Hindlimb muscle (tissue), 1 donor: ENCODE results near the gene KCNN1. TPM values are rescaled to one million over a fixed set of nuclear protein-coding genes. Genes with fewer than 3 reads are reported as not detected.
A peak's percentile ranks its signal among the peaks of the same experiment; 100 is the strongest.
"Not testable (repeated sequence)": the region's sequence is repeated elsewhere in the genome, so short reads cannot be mapped to it uniquely, and the experiment has no call there.

Source experiments
- DNase-seq: peaks from one replicate; pipeline ENCODE4 v3.0.0-alpha.2; 2013
- polyA plus RNA-seq: library from polyadenylated mRNA; unstranded; fragments of 120-200 nt; gene quantifications from one replicate; pipeline ENCODE4 v1.2.1, GENCODE V29; 2013; ENCODE audit not compliant: insufficient read length

KCNN1 gene
- polyA plus RNA-seq, 1 donor = 0.63 TPM

DNA sequence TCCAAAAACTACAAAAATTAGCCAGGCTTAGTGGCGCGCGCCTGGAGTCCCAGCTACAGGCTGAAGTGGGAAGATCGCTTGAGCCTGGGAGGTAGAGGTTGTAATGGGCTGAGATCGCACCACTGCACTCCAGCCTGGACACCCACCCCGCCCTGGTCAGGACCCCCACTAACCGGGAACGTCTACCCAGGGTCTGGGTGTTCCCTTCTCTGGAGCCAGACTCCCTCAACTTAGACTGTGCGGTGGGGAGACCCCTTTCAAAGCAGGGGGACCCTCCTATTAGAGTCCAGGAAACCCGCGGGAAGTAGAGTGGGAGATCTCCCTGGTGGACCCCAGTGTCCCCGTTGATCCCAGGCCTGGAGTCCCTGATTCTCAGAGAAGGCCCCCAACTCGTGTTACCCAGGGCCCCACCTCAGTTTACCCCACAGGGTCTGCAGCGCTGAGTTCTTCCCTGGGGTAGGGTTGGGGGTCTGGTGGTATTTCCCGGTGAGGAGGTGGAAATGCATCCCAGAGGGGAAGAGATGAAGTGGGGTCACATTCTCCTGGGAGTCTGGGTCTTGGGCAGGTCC, 35.0 kb downstream of the KCNN1 start:
- no peak for DNase-seq

DNA sequence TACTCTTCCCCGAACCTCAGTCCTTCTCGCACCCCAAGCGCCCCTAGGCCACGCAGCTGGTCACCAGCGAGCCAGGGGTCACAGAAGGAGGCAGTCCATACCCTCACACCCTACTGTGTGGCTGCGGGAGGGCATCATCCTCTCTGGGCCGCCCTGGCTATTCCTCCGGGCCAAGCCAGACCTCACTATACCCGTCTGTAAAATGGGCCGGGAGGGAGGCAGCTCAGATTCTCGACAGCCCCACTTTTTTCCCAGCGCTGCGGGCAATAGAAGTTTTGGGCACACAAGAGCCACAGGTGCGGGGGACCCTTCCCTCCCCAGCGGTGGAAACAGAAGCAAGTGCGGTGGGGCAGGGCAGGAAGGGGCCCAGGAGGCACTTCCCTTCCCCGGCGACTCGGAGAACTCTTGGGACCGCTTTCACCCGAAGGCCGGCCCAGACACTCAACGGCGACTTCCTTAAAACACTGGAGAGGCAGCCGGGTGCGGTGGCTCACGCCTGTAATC, 35.5 kb downstream of the KCNN1 start:
- no peak for DNase-seq

DNA sequence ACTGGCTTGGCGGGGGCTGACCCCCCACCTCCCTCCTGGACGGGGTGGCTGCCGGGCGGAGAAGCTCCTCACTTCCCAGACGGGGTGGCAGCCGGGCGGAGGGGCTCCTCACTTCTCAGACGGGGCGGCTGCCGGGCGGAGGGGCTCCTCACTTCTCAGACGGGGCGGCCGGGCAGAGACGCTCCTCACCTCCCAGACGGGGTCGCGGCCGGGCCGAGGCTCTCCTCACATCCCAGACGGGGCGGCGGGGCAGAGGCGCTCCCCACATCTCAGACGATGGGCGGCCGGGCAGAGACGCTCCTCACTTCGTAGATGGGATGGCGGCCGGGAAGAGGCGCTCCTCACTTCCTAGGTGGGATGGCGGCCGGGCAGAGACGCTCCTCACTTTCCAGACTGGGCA, 38.8 kb downstream of the KCNN1 start:
- not testable (repeated sequence) for DNase-seq

DNA sequence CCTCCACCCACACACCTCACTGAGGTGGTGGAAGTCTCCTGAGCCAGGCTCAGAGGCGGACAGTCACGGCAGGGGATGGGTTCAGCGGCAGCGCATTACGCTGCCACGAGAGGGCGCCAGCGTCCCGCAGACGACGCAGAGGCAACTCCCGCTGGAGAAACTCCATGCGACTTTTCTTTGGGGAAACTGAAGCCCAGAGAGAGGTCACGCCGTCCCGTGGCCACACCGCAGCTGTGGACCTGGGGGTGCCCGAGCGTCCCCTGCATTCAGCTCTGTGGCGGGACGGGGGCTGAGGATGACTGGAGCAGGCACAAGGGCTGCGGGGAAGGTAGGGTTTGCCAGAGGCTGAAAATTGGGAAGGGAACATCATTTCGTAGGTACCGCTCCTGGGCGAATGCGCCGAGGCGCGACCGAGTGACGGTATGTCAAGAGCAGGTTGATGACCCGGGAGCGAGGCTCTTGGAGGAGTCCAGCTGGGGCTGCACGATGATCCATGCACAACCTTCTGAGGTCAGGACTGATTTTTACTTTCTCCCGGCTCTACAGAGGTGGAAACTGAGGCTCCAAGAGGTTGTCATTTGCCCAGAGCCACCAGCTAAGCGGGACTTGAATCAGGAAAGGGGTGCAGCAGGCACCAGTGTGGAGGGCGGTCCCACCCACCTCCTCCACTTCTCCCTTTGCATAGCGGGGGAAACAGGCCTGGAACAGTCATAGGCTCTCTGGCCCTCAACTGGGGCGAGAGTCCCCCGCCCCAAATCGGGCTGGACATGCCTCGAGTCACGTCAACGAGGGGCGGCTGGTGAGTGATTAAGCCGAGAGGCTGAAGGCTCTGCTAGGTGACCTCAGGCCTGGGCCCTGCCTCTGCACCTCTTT, 40.4 kb downstream of the KCNN1 start:
- peak; percentile 90 for DNase-seq

DNA sequence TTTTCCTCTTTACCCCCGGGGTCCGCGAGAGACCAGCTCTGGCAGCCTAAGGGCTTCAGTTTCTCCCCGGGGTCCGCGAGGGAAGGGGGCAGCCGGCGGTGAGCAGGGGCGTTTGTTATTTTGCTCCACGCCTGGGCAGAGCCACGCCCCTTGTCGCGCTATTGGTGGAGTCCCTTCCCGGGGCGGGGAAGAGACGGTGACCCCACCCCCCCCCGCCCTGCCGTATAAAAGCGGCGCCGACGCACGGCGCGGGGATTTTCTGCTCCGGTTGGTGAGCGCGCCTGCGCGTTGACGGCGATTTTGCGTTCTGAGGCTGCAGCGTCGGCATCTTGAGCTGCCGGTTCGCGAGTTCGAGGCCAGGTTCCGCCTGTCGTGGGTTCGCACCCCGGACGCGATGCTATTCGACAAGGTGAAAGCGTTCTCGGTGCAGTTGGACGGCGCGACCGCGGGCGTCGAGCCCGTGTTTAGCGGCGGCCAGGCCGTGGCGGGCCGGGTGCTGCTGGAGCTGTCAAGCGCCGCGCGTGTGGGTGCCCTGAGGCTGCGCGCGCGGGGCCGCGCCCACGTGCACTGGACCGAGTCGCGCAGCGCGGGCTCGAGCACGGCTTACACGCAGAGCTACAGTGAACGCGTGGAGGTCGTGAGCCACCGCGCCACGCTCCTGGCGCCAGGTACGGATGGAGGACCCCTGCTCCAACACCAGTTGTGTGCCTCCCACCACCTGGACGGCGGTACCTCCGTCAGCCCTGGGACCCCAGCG, 41.2 kb downstream of the KCNN1 start, which contains the start of gene ARRDC2:
TSS of gene ARRDC2 (plus strand) at position 254 of the 757 bp plus-strand sequence. CDS start at position 395, 141 bp downstream.
- DNase-seq = peak; percentile 94

DNA sequence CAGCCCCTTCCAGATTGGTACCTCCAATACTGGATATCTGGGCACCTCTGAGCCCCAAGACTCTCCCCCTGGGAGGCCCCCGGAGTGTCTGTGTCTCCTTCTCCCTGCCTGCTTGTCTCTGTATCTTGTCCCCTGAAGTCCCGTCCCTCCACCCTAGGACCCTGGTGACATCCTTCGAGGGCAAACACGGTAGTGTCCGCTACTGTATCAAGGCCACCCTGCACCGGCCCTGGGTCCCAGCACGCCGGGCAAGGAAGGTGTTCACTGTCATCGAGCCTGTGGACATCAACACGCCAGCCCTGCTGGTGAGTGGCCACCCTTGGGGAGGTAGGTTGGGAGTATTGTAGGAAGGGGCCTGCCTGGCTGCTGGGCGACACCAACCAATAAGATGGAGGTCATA, 41.9 kb downstream of the KCNN1 start:
- DNase-seq = no peak

DNA sequence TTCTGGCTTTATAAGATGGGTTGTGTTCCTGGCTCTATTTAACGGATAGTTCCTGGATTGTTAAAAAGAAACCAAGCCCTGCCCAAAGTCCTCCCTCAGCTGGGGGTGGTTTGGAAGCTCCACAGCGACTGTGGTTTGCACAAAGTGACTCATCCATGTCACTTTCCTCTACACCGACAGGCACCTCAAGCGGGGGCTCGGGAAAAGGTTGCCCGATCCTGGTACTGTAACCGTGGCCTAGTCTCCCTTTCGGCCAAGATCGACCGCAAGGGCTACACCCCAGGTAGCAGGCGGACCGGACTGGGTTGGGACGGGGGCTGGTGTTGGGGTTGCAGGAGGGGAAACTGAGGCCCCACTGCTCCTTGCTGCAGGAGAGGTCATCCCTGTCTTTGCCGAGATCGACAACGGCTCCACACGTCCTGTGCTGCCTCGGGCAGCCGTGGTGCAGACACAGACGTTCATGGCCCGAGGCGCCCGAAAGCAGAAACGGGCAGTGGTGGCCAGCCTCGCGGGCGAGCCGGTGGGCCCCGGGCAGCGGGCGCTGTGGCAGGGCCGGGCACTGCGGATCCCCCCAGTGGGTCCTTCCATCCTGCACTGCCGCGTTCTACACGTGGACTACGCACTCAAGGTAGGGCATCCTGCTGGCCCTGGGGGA, 42.6 kb downstream of the KCNN1 start:
- no peak for DNase-seq

DNA sequence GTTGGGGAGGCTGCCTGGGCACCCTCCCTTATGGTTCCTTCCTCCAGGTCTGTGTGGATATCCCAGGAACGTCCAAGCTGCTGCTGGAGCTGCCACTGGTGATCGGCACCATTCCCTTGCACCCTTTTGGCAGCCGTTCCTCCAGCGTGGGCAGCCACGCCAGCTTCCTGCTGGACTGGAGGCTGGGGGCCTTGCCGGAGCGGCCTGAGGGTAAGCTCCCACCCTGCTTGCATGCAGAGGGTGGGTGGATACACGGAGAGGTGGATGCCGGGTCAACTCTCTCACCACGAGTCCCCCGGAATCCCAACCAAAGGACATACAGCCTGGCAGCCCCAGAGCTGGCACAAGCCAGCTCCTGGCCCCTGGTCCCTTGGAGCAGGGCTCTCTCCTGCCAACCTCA, 43.2 kb downstream of the KCNN1 start:
- DNase-seq = no peak

DNA sequence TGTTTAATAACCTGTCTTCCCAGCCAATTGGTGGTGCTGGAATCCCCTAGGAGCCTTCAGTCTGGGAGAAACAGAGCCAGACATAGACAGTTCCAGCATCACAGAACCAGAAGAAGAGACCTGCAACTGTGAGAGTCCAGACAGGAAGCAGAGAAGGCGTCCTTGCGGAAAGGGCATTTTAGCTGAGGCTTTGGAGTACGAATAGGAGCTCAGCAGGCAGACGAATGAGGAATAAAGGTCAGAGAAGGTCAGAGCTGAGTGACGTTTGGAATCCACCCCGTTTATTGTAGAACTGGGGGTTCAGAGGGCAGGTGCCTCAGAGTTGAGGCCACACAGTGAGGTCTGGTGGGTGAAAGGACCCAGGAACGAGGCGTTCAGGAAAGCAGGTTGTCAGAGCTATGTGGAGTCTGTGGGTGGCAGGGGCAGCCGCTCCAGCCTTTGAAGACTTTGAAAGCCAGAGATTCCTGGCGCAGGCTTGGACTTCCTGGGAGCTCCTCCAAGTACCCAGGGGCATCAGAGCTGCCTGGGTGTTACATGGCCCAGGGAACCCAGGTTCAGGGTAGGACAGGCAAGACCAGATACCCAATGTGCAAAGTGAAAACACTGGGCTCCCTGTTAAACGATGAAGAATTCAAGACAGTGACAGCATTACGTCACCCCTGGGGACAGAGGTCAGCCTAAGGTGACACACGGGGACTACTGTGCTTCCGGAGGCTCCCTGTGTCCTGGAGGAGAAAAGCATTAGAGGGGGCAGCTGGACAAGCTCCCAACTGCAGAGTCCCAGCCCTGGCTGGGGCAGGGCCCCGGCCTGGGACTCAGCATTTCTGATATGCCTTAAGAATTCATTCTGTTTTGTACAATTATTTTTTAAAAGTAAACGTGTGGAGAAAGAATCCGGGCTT, 46.6 kb downstream of the KCNN1 start:
- no peak for DNase-seq

DNA sequence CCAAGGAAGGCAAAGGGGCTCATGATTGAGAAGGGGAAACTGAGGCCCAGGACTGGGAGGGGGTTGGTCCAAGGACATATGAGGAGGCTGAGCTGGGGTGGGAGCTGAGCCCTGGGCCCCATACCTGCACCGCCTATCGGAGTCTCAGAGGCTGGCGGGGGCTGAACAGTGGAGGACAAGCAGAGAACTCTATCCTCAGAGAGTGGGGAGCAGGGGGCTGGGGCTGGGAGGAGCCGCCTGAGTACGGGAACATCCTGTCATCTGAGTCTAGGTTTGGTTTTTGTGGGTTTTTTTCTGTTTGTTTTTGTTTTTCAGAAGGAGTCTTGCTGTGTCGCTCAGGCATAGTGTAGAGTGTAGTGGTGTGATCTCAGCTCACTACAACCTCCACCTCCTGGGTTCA, 47.3 kb downstream of the KCNN1 start:
- no peak for DNase-seq

DNA sequence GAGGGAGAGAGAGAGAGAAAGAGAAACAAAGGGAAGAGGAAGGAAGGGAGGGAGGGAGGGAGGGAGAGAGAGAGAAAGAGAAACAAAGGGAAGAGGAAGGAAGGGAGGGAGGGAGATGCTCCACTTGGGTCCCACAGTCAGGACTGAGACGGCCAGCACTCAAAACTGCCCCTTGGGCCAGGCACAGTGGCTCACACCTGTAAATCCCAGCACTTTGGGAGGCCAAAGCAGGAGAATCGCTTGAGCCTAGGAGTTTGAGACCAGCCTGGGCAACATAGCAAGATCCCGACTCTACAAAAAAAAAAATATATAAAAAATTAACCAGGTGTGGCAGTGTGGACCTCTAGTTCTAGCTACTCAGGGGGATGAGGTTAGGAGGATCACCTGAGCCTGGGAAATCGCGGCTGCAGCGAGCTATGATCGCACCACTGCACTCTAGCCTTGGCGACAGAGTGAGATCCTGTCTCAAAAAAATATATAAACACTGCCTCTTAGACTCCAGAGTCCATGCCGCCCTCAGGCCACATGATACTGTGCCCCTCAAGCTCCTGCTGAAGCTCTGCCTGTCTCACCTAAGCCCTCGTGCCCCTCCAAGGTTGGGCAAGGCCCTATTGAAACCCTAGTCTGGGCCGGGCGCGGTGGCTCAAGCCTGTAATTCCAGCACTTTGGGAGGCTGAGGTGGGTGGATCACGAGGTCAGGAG, 49.5 kb downstream of the KCNN1 start:
- no peak for DNase-seq

DNA sequence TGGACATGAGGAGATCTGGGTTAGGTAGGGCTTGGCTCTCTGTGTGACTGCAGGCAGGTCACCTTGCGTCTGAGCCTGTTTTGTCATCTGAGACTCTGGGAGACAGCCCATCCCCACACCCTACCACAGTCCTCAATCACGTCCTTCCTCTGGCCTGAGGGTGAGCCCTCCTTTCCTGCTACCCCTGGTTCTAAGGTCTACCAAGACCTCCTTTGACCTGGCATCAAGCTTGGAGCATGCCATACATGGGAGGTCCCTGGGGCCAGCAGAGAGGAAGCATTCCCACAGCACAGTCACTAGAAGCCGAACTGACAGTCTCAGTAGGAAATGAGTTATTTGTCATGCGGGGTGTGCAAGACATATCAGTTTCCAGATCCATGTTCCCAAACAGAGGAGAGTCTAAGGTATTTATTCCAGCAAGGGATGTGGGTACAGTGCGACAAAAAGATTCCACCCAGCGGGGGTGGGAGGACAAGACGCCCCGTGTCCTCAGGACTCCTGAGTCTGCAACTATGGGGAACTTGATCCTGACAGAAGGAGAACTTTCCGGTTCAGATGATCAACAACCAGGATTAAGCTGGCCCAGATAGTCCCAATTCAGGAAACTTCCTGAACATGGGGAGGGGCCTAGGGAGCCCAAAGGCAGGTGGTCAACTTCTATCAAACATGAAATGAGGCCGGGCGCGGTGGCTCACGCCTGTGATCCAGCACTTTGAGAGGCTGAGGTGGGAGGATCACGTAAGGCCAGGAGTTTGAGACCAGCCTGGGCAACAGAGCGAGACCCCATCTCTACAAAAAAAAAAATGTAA, 50.6 kb downstream of the KCNN1 start:
- no peak for DNase-seq

DNA sequence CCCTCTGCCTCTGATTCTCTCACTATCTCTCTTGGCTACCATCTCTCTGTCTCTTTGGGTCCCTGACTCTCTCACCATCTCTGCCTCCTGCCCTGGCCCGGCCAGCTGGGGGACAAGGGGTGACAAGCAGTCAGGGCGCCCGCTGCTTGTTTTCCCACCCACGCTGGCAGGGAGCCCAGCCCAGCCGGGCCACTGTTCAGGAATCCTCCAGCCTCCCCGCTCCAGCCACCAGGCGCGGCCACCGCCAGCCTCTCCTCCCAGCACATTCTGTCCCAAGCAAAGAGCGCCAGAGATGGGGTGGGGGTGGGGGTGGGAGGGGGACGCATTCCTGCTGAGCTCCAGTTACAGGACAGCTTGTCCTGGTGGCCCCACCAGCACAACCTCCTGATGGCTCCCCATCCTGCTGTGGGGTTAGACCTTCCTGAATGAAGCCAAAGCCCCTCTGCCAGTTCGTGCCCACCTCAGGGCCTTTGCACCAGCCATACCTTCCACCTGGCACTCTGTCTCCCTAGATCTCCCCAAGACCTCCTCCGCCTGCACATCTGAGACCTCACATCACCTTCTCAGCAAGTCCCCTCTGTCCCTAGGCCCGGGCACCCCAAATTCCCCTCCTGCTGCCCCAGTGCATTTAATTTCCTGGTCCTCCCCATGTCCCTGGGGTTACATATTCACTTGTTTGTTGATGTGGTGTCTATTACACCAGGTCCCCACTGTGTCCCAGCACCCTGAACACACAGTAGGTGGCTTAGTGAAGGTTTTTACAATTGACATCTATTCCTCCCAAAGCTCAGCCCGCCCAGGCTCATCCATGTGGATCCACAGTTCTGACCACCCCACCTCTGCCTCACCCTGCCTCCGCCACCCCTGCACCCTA, 53.5 kb downstream of the KCNN1 start:
- DNase-seq = no peak

DNA sequence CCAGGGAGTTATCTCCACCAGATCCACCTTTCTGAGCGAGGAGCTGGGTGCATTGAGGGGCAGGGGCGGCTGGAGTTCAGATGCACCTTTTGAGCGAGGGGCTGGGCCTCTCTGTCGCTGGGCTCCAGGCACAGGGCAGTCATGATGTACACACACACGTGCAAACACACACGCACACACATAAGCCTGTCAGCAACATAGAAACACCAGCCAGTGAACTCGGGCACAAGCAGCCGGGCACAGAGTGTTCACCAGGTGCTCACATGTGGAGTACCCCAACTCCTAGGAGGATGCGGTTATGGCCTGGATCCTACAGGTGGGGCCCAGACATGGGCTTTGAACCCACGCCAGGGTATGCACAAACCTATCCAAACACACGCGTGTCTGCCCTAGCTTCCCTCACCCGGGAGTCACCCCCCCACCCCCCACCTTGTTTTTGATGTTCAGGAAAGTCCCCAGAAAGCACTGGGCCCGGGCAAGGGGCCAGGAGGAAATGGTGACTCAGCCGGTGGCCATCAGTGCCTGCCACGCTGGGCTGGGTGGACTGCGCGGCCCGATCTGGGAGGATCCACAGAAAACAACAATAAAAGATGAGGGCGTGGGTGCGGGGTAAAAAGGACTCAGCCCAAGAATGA, 54.3 kb downstream of the KCNN1 start:
- peak; percentile 64 for DNase-seq

DNA sequence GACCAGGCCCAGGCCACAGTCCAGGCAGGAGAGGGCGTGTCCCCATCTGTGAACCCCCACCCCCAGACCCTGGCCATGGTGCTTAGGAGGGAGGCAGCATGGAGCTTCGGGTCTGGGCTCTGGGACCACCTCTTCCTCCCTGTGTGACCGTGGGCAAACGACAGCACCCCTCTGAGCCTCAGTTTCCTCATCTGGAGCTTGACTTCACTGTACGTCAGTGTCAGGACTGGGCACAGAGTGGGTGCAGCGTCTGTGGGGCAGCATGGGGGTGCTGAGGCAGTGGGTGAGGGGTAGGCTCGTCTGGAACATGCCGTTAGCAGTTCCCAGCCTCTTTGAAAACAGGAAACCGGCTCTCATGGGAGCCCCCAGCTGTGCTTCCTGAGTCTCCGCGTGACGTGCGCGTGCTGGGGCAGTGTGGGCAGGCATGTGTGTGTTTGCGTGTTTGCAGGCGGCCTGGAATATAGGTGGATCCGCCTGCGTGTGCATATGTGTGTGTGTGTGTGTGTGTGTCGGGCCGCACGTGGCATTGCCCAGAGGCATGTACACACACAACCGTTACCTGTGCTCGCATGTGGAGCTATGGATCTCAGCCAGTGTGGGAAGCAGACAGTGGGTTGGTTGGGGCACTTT, 56.8 kb downstream of the KCNN1 start:
- DNase-seq = peak; percentile 85

DNA sequence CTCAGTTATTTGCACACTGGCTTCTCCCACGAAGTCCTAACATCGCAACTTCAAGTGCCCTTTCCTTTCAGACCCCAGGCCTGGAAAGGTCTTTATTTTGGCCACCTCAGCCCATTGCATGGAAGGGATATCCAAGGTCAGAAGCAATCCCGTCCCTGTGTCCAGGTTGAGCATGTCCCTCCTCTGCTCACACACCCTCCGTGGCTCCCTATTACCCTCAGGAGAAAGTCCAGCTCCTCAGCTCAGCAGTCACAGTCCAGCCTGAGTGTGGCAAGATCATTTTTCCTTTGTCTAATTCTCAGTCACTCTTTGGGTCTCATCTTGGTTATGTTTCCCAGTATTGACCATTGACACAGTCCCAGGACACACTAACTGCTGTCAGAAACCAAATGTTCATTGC, 60.2 kb downstream of the KCNN1 start:
- no peak for DNase-seq

DNA sequence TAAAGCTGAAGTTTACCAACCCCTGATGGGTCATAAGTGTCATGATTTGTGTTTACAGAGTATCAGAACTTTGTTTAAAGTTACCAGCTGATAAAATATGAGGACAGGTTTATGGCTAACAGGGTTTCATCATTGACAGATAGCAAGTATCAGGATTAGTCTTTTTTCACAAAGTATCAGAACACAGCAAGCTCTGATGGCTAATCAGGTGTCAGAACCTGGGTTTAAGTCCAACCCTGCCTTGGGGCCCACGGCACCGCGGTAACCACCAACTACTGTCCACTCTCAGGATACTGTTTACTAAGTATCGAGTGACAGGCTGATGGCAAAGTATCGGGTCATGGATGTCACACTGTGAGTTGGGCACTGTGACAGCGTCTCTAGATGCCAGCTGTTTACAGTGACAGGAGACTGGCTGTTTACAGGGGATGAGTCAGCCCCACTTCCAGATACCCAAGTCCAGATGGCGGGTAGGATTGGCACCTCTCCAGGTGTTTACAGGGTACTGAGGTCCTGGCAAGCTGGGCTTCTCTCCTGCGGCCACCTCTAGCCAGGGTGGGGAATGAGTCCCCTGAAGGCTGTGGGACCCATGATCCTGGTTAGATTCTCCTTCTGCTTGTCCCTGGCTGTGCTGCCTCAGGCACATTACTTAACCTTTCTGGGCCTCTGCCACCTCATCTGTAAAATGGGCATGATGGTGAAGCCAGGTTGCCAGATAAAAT, 62.9 kb downstream of the KCNN1 start:
- no peak for DNase-seq
